ENCODE data around the gene ELL2.

DNA sequence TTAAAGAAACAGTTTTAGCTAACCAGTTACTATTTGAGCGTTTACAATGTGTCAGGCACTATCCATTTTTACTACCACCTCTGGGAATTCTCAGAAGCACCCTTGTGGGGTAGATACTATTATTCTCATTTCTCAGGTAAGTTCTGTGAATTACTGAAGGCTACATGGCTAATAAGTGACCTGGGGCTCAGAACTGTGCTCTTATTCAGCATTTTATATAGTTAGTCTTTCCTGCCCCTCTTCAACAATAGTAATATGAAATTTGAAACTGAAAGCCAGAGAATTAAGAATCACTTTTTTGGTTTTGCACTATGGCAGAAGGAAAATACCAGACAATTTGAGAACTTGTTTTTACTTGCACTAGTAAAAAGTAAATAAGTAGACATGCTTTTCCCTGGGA lies 11.8 kb downstream of the ELL2 start:
- TF ChIP-seq CTCF (IDR thresholded peaks at IDR 0.05 in 8 of 11, conservative IDR thresholded peaks at IDR 0.05 in 3 of 11) (no peak), POLR2AphosphoS5 (IDR thresholded peaks at IDR 0.05) (no peak), POLR2A (IDR thresholded peaks at IDR 0.05) (no peak)
